ENCODE measurements around the gene REST.

DNA sequence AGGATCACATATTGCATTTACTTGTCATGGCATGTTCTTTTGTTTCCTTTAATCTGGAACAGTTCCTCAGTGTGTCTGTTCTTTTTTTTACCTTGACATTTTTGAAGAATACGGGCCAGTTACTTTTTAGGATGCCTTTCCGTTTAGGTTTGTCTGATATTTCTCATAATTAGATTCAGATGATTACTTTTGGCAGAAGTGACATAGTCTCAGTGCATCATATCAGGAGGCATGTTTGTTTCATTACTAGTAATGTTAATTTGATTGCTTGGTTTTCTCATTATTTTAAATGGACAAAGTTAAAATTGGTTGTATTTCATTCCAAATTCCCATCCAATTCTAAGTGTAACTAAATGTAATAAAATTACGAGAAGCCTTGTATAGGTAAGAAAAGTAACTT is 79.3 kb downstream of the REST start:
- TF ChIP-seq, protein P1, sequence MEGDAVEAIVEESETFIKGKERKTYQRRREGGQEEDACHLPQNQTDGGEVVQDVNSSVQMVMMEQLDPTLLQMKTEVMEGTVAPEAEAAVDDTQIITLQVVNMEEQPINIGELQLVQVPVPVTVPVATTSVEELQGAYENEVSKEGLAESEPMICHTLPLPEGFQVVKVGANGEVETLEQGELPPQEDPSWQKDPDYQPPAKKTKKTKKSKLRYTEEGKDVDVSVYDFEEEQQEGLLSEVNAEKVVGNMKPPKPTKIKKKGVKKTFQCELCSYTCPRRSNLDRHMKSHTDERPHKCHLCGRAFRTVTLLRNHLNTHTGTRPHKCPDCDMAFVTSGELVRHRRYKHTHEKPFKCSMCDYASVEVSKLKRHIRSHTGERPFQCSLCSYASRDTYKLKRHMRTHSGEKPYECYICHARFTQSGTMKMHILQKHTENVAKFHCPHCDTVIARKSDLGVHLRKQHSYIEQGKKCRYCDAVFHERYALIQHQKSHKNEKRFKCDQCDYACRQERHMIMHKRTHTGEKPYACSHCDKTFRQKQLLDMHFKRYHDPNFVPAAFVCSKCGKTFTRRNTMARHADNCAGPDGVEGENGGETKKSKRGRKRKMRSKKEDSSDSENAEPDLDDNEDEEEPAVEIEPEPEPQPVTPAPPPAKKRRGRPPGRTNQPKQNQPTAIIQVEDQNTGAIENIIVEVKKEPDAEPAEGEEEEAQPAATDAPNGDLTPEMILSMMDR (IDR thresholded peaks at IDR 0.05; ENCODE audit: insufficient read depth, low read length), result no peak
- TF ChIP-seq GABPA (IDR thresholded peaks at IDR 0.05; ENCODE audit: low read depth), result no peak
- no peak for TF ChIP-seq POLR2AphosphoS5 (IDR thresholded peaks at IDR 0.05; ENCODE audit: low read depth)
- TF ChIP-seq, protein P2, sequence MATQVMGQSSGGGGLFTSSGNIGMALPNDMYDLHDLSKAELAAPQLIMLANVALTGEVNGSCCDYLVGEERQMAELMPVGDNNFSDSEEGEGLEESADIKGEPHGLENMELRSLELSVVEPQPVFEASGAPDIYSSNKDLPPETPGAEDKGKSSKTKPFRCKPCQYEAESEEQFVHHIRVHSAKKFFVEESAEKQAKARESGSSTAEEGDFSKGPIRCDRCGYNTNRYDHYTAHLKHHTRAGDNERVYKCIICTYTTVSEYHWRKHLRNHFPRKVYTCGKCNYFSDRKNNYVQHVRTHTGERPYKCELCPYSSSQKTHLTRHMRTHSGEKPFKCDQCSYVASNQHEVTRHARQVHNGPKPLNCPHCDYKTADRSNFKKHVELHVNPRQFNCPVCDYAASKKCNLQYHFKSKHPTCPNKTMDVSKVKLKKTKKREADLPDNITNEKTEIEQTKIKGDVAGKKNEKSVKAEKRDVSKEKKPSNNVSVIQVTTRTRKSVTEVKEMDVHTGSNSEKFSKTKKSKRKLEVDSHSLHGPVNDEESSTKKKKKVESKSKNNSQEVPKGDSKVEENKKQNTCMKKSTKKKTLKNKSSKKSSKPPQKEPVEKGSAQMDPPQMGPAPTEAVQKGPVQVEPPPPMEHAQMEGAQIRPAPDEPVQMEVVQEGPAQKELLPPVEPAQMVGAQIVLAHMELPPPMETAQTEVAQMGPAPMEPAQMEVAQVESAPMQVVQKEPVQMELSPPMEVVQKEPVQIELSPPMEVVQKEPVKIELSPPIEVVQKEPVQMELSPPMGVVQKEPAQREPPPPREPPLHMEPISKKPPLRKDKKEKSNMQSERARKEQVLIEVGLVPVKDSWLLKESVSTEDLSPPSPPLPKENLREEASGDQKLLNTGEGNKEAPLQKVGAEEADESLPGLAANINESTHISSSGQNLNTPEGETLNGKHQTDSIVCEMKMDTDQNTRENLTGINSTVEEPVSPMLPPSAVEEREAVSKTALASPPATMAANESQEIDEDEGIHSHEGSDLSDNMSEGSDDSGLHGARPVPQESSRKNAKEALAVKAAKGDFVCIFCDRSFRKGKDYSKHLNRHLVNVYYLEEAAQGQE (IDR thresholded peaks at IDR 0.05; ENCODE audit: insufficient replicate concordance, low read depth), result no peak

Data from HL-60 (cell line).